HG03442 (cell line): ENCODE data around the gene ASB15.
"Not testable (repeated sequence)": the region's sequence is repeated elsewhere in the genome, so short reads cannot be mapped to it uniquely, and the experiment has no call there.

Experiments
- ATAC-seq: cut with Tn5 transposase; IDR thresholded peaks from one replicate; pipeline ENCODE4 v1.9.1; 2021; ENCODE audit warnings: mild to moderate bottlenecking, moderate library complexity; ENCODE audit not compliant: unreplicated experiment

The ASB15 gene

DNA sequence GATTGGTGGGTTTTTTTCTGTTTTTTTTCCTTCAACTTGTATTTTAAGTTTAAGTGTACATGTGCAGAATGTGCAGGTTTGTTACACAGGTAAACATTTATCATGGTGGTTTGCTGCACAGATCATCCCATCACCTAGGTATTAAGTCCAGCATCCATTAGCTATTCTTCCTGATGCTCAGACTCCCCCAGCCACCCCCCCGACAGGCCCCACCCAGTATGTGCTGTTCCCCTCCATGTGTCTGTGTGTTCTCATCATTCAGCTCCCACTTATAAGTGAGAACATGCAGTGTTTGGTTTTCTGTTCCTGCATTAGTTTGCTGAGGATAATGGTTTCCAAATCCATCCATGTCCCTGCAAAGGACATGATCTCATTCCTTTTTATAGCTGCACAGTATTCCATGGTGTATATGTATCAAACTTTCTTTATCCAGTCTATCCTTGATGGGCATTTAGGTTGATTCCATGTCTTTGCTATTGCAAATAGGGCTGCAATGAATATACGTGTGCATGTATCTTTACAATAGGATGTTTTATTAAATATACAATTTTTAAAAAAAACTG is 32.5 kb downstream of the ASB15 start:
- not testable (repeated sequence) for ATAC-seq

DNA sequence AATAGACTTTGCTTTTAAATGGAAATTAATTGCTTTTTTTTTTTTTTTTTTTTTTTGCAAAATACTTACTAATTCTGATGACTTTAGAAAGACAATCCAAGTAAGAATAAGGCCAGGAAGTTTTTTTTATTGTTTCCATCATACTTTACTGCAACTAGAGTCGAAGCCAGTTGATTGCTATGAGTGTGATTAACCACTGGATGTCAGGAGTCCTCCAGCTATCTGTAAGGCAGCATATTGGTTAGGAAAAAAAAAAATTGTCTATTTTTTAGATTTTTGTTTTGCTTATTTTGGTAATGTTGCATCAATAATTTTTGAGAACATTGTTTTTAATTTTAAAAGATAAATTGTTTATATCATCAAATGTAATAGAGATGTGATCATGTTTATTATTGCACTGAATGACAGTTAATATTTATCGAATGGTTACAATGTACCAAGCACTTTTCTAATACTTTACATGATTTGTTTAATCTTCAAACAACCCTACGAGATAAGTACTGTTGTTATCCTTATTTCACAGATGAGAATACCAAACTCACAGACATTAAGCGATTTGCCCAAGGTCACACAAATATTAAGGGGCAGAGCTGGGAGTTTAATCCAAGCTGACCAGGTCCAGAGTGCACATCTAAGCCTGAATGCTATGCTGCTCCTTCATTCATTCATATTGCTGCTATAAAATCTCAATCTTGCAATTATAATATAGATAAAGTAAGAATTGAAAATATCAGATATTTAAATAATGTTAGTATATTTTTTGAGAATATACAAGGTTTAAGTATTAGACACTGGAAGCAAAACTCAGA is 34.1 kb downstream of the ASB15 start:
- ATAC-seq, result no peak

DNA sequence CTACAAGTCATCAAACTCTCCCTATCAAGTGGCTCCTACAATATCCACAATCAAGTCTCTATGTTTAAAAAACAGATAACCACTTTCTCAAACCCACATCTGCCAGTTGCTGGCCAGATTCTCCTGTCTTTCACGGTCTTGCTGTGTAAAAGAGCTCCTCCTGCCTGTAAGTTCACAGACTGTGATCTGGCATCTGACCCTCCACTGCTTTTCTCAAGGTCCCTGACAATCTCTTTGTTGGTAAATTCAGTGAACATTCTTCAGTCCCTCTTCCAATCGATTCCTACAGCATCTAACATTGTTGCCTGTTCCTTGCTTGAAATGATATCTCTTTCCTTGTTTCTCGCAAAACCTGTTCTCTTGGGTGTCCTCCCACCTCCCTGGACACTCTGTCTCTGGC is 35.6 kb downstream of the ASB15 start:
- ATAC-seq, result no peak

GRCh38 chr7:123637878-123638277 is 36.3 kb downstream of the ASB15 start:
- no peak for ATAC-seq

GRCh38 chr7:123639631-123640030 is 38.0 kb downstream of the ASB15 start:
- no peak for ATAC-seq

- no peak for ATAC-seq
Measured at GRCh38 chr7:123640583-123640982, 39.0 kb downstream of the ASB15 start.

DNA sequence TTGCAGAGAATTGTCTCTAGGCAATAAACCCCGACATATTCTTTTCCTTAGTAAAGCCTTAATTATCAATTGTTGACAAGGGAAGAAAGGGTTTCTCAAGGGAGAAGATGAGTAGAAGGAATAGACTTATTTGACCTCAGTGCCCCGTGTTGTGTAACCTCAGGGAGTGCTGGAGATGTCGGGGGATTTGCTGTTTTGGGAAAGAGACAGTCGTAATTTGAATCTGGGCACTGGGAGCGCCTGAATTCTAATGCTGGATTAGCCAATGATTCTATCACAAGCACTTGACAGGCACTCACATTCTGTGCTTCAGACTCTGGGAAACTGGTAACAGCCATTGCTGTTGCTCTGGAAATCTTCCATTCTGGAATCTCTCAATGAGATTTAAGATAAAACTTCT is 40.3 kb downstream of the ASB15 start:
- ATAC-seq, result no peak

DNA sequence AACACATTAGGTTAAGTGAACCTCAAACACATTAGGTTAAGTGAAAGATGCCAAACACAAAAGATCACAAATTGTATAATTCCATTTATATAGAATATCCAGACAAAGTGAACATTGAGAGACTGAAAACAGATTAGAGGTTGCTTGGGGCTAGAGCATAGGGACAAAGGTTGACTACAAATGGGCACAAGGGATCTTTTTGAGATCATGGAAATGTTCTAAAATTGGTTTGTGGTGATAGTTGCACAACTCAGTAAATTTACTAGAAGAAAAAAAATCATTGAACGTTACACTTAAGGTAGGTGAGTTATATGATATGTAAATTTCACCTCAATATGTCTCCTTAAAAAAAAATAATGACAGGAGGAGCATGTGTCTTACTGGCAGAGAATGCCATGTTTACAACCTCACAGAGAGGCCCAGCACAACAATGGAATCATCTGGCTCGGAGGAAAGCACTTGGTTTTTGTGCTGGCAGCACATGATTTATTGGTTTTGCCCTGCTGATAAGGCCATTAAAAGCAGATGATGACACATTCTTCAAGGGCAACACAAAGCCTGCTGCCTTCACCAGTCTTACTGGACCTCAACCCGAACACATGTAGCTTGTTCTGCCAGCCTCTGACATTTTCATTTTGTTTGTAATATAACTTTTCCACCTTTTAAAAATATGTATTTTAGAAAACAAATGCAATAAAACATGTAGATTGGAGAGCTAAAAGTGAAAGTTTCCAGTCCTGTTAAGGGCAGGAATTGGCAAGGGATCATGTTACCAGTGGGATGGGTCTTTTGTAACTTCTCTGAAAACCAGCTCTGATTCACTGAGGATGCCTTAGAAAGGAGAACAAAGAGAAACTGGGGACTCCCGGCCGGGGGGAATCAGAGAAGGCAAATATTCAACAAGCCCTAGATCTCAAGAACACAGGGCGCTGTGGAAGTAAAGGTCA is 42.1 kb downstream of the ASB15 start:
- ATAC-seq, result no peak

- ATAC-seq, result no peak
Measured at GRCh38 chr7:123645516-123645915, 43.9 kb downstream of the ASB15 start.

- ATAC-seq, result no peak
Measured at GRCh38 chr7:123647106-123647730, 45.6 kb downstream of the ASB15 start.

- no peak for ATAC-seq
Measured at GRCh38 chr7:123649964-123650363, 48.3 kb downstream of the ASB15 start.

DNA sequence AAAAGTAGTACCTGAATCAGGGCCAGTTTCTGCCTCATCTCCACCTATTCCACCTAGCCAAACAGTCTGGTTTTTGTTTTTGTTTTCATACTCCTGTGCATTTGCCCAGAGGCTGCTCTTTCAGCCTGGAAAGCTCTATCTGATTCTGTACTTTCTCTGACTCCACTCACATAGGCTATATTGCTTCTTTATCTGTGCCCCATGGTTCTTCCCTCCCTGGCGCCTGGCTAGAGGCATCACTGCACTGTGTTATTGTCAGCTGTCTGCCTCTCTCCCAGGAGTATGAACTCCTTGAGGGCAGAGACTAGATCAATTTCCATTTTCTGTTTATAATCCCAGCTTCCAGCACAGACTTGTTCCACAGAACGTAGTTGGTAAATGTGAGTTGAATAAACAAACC is 49.0 kb downstream of the ASB15 start:
- ATAC-seq, result no peak

GRCh38 chr7:123652406-123652805 is 50.8 kb downstream of the ASB15 start:
- ATAC-seq, result no peak

DNA sequence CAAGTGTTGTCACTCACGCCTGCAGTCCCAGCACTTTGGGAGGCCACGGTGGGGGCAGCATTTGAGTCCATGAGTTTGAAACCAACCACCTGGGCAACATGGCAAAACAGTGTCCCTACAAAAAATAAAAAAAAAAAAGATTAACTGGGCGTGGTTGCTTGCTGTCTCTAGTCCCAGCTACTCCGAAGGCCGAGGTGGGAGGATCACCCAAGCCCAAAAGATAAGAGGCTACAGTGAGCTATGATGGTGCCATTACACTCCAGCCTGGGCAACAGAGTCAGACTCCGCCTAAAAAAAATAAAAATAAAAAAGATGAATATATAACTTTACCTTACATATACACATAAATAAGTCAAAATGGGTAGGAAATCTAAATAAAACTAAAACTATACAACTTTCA is 51.5 kb downstream of the ASB15 start:
- no peak for ATAC-seq

- no peak for ATAC-seq
Measured at GRCh38 chr7:123655614-123656013, 54.0 kb downstream of the ASB15 start, which contains the start of gene LMOD2. LMOD2 (plus strand) TSS chr7:123655866; CDS start chr7:123655964, 98 bp downstream.

- no peak for ATAC-seq
Measured at GRCh38 chr7:123656544-123657303, 55.1 kb downstream of the ASB15 start.

- ATAC-seq, result no peak
Measured at GRCh38 chr7:123657304-123657685, 55.7 kb downstream of the ASB15 start.

DNA sequence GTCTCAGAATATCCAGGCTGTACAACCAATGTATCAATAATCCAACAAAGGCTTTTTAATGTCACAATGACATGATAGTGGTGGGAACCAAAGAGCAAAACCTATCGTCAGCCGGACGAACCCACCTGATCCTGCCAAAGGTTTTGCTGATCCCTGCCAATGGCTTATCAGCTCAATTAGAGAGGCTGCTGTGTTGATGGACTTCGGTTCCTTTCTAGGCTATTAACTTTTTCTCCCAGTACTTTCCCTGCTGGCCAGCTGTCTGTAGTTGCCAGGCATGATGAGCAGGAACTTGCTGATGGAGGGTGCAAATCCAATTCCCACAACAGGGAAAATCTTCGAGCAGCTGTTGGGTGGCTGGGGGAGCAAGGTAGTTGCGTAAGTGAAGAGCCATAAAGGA is 56.4 kb downstream of the ASB15 start:
- no peak for ATAC-seq

- no peak for ATAC-seq
Measured at GRCh38 chr7:123660514-123661354, 59.1 kb downstream of the ASB15 start.
